ENCODE results near the gene CTAGE6.
"Not testable (repeated sequence)": the region's sequence is repeated elsewhere in the genome, so short reads cannot be mapped to it uniquely, and the experiment has no call there.

Gene CTAGE6, protein sequence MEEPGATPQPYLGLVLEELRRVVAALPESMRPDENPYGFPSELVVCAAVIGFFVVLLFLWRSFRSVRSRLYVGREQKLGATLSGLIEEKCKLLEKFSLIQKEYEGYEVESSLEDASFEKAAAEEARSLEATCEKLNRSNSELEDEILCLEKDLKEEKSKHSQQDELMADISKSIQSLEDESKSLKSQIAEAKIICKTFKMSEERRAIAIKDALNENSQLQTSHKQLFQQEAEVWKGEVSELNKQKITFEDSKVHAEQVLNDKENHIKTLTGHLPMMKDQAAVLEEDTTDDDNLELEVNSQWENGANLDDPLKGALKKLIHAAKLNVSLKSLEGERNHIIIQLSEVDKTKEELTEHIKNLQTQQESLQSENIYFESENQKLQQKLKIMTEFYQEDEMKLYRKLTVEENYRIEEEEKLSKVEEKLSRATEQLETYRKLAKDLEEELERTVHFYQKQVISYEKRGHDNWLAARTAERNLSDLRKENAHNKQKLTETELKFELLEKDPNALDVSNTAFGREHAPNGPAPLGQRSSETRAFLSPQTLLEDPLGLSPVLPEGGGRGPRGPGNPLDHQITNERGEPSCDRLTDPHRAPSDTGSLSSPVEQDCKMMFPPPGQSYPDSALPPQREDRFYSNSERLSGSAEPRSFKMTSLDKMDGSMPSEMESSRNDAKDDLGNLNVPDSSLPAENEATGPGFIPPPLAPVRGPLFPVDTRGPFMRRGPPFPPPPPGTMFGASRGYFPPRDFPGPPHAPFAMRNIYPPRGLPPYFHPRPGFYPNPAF

DNA sequence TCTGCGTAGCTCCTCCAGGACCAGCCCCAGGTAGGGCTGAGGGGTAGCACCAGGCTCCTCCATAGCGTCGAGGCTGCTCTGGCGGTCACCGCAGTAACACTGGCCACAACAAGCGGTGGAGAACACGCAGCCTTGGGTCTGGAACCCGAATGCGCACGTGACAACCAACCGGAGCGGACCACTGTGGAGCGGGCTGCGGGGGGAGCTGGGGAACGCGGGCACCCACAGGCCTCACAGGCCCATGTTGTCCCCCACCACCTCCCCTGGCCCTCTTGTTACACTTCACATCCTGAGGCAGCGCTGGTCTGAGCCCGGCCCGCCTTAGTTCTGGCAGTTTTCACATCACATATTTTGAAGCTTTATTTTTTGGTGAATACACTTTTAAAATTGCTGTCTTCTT, at the start of gene CTAGE6:
CTAGE6 (minus strand) TSS at position 101 of the 400 bp plus-strand sequence; CDS start at position 63, 38 bp downstream.
- H3K4me3 ChIP-seq (ENCODE audit: low read depth in 1 of 5, low read length in 5 of 5); H3K27ac ChIP-seq (ENCODE audit: low read depth, low read length); H3K27me3 ChIP-seq (ENCODE audit: control insufficient read depth in 5 of 5, insufficient read depth in 4 of 5, low read length in 5 of 5); H3K9ac ChIP-seq (ENCODE audit: low read length in 5 of 5); H3K9me3 ChIP-seq (ENCODE audit: control insufficient read depth in 5 of 5, low read length in 5 of 5); H3K36me3 ChIP-seq (ENCODE audit: control insufficient read depth in 5 of 5, insufficient read depth in 5 of 5, low read length in 5 of 5); H3K4me1 ChIP-seq (ENCODE audit: control insufficient read depth in 5 of 5, insufficient read depth in 5 of 5, low read length in 5 of 5): not testable (repeated sequence)

DNA sequence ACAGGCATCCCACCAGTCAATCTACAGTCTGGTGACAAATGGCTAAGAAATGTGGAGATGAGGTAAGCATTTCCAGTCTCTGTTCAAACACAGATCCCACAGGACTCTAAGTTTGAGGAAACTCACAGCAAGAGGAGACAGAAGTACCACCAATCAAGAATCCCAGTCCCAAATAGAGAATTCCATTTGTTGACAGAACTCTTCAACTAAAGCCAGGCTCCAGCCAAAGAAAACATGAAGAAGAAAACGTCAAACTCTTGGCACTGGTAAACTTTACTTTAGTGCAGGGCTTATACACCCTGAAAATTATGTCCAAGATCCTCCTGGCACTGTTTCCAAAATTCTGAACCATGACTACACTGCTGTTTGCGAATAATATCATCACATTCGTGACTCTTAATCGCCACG, 49.2 kb upstream of the CTAGE6 start:
- H3K4me3 ChIP-seq (ENCODE audit: low read depth in 1 of 5, low read length in 5 of 5); H3K36me3 ChIP-seq (ENCODE audit: control insufficient read depth in 5 of 5, insufficient read depth in 5 of 5, low read length in 5 of 5); H3K27ac ChIP-seq (ENCODE audit: low read depth, low read length); H3K27me3 ChIP-seq (ENCODE audit: control insufficient read depth in 5 of 5, insufficient read depth in 4 of 5, low read length in 5 of 5); H3K9ac ChIP-seq (ENCODE audit: low read length in 5 of 5); H3K9me3 ChIP-seq (ENCODE audit: control insufficient read depth in 5 of 5, low read length in 5 of 5); H3K4me1 ChIP-seq (ENCODE audit: control insufficient read depth in 5 of 5, insufficient read depth in 5 of 5, low read length in 5 of 5): not testable (repeated sequence)

DNA sequence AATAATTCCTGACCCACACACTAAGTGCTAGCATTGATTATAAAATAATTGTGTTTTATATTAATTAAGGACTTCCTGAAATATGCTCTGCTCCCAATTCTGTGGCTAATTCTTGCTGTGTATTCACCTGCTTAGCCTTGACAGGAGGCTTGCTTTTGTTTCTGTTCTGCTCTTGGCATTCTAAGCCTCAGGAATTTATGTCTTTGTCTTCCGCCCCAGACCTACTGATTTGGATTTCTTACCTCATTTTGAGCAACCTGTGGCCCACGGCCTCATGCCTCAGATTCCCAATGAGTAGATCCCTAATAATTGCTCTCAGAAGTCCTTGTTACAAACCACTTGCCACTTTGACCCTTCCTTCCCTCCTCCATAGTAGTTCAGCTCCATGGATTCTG, 40.4 kb upstream of the CTAGE6 start:
- not testable (repeated sequence) for H3K9me3 ChIP-seq (ENCODE audit: control insufficient read depth in 5 of 5, low read length in 5 of 5); H3K27ac ChIP-seq (ENCODE audit: low read depth, low read length); H3K27me3 ChIP-seq (ENCODE audit: control insufficient read depth in 5 of 5, insufficient read depth in 4 of 5, low read length in 5 of 5); H3K4me1 ChIP-seq (ENCODE audit: control insufficient read depth in 5 of 5, insufficient read depth in 5 of 5, low read length in 5 of 5); H3K36me3 ChIP-seq (ENCODE audit: control insufficient read depth in 5 of 5, insufficient read depth in 5 of 5, low read length in 5 of 5); H3K4me3 ChIP-seq (ENCODE audit: low read depth in 1 of 5, low read length in 5 of 5); H3K9ac ChIP-seq (ENCODE audit: low read length in 5 of 5)

DNA sequence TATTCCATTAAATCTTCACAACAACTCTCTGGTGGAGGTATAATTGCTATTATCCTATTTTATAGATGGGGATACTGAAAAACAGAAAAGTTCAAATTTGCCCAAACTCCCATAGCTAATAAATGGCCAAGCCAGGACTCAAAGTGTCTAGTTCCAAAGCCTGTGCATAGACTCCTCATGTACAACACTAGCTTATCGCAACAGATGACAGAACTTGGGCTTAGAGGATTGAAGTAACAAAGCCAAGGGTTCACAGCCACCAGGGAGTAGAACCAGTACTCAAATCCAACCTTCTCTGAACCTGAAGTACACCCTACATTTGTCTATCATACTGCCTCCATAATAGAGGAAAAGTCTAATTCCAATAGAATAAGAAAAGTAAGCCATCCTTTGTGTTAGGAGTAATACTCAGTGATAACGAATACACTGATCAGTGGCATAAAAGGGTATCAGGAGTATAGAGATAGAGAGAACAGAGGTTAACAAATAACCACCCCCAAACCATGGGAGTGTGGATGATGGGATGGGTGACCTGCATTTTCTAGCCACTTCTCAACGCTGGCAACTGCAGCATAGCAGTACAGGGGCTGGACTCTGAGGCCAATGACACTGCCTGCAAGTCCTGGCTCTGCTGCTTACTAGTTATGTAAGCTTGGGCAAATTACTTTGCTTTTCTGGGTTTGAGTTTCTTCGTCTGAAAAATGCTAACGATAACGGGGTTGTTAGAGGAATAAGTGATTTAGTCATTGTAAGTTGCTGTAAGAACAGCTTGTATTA, 39.8 kb upstream of the CTAGE6 start:
- not testable (repeated sequence) for H3K27ac ChIP-seq (ENCODE audit: low read depth, low read length)

DNA sequence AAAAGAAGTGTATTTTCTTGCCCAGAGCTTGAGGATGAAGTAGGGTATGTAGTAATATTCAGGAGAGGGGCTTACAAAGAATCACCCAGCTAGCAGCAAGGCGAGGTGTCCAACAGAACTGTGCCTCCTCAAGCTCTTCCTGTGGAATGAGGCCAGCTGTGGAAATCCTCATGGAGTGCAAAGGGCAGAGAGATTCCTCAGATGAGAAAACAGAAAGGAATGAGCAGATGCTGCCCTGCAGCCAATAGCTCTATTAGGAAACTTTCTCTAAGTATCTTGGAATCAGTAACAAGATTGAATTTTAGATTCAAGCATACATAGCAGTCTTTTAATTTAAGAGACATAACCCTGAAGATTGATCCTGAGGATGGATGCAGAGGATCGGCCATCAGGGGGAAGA, 38.2 kb upstream of the CTAGE6 start:
- H3K4me3 ChIP-seq (ENCODE audit: low read depth in 1 of 5, low read length in 5 of 5); H3K9ac ChIP-seq (ENCODE audit: low read length in 5 of 5); H3K27ac ChIP-seq (ENCODE audit: low read depth, low read length); H3K9me3 ChIP-seq (ENCODE audit: control insufficient read depth in 5 of 5, low read length in 5 of 5); H3K27me3 ChIP-seq (ENCODE audit: control insufficient read depth in 5 of 5, insufficient read depth in 4 of 5, low read length in 5 of 5); H3K36me3 ChIP-seq (ENCODE audit: control insufficient read depth in 5 of 5, insufficient read depth in 5 of 5, low read length in 5 of 5); H3K4me1 ChIP-seq (ENCODE audit: control insufficient read depth in 5 of 5, insufficient read depth in 5 of 5, low read length in 5 of 5): not testable (repeated sequence)

More for the DNA sequence above, 39.8 kb upstream of the CTAGE6 start:
- not testable (repeated sequence) for H3K9ac ChIP-seq (ENCODE audit: low read length in 5 of 5); H3K27me3 ChIP-seq (ENCODE audit: control insufficient read depth in 5 of 5, insufficient read depth in 4 of 5, low read length in 5 of 5); H3K36me3 ChIP-seq (ENCODE audit: control insufficient read depth in 5 of 5, insufficient read depth in 5 of 5, low read length in 5 of 5); H3K4me3 ChIP-seq (ENCODE audit: low read depth in 1 of 5, low read length in 5 of 5); H3K9me3 ChIP-seq (ENCODE audit: control insufficient read depth in 5 of 5, low read length in 5 of 5); H3K4me1 ChIP-seq (ENCODE audit: control insufficient read depth in 5 of 5, insufficient read depth in 5 of 5, low read length in 5 of 5)

DNA sequence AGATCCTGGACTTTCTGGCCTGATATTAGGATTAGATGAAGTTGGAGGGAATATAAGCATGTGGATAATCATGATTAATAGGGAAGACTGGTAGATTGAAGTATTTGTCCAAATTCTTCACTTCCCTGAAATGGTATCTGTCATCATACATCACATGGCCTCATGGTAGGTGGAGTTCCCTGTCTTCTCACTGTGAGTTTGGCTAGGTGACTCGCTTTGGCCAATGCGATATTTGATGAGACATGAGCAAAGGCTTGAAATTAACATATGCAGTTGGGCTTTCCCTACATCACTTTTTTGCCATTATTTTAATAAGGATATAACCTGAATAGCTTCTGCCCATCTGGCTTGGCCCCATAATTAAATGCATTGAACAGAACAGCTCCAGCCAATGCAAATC, 35.1 kb upstream of the CTAGE6 start:
- H3K27ac ChIP-seq (ENCODE audit: low read depth, low read length) = not testable (repeated sequence)

DNA sequence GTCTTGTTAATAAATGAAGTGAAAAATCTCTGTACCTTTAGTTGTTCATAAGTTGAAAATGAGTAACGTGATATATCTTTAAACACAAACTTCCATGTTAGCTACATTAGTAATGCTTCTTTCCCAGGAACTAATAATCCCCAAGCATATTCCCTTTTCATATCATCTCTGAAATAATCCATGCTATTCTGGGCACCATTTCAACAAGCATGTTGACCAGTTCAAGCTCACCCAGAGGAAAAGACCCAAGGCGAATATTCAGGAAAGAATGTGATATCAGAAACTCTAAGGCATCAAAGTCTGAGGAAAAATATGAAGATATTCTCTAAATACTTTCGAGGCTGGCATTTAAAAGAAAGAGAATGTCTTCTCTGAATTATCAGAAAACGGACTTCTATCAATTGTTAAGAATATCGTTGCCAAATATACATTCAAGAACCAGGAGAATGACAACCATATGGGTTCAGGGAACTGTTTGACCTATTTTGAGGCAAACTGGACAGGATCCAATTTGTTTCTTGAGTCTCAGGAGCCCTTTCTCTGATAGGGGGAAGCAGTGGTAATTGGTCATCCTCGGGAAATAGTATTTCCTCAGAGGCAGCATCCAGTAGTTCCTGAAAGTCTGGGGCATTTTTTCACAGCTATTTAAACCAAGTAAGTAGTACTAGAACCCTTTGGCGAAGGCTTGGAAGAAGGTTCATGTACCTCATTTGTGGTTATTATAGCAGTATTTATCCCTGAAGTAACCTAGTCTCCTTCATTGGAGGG, 28.1 kb upstream of the CTAGE6 start:
- H3K4me3 ChIP-seq (ENCODE audit: low read depth in 1 of 5, low read length in 5 of 5); H3K4me1 ChIP-seq (ENCODE audit: control insufficient read depth in 5 of 5, insufficient read depth in 5 of 5, low read length in 5 of 5); H3K9ac ChIP-seq (ENCODE audit: low read length in 5 of 5); H3K36me3 ChIP-seq (ENCODE audit: control insufficient read depth in 5 of 5, insufficient read depth in 5 of 5, low read length in 5 of 5); H3K27ac ChIP-seq (ENCODE audit: low read depth, low read length); H3K9me3 ChIP-seq (ENCODE audit: control insufficient read depth in 5 of 5, low read length in 5 of 5); H3K27me3 ChIP-seq (ENCODE audit: control insufficient read depth in 5 of 5, insufficient read depth in 4 of 5, low read length in 5 of 5): not testable (repeated sequence)

More for the DNA sequence above, 35.1 kb upstream of the CTAGE6 start:
- not testable (repeated sequence) for H3K36me3 ChIP-seq (ENCODE audit: control insufficient read depth in 5 of 5, insufficient read depth in 5 of 5, low read length in 5 of 5); H3K27me3 ChIP-seq (ENCODE audit: control insufficient read depth in 5 of 5, insufficient read depth in 4 of 5, low read length in 5 of 5); H3K9ac ChIP-seq (ENCODE audit: low read length in 5 of 5); H3K4me3 ChIP-seq (ENCODE audit: low read depth in 1 of 5, low read length in 5 of 5); H3K4me1 ChIP-seq (ENCODE audit: control insufficient read depth in 5 of 5, insufficient read depth in 5 of 5, low read length in 5 of 5); H3K9me3 ChIP-seq (ENCODE audit: control insufficient read depth in 5 of 5, low read length in 5 of 5)

DNA sequence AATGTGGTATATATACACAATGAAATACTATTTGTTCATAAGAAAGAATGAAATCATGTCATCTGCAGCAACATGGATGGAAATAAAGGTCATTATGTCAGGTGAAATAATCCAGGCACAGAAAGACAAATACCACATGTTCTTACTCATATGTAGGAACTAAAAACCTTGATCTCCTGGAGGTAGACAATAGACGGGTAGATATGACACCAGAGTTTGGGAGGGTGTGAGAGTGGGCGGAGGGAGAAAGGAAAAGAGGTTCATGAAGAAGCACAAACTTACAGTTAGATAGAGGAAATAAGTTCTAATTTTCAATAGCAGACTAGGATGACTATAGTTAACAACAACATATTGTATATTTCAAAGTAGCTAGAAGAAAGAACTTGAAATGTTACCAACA, 22.1 kb upstream of the CTAGE6 start:
- H3K9me3 ChIP-seq (ENCODE audit: control insufficient read depth in 5 of 5, low read length in 5 of 5); H3K9ac ChIP-seq (ENCODE audit: low read length in 5 of 5); H3K27me3 ChIP-seq (ENCODE audit: control insufficient read depth in 5 of 5, insufficient read depth in 4 of 5, low read length in 5 of 5); H3K4me1 ChIP-seq (ENCODE audit: control insufficient read depth in 5 of 5, insufficient read depth in 5 of 5, low read length in 5 of 5); H3K4me3 ChIP-seq (ENCODE audit: low read depth in 1 of 5, low read length in 5 of 5); H3K27ac ChIP-seq (ENCODE audit: low read depth, low read length); H3K36me3 ChIP-seq (ENCODE audit: control insufficient read depth in 5 of 5, insufficient read depth in 5 of 5, low read length in 5 of 5): not testable (repeated sequence)

DNA sequence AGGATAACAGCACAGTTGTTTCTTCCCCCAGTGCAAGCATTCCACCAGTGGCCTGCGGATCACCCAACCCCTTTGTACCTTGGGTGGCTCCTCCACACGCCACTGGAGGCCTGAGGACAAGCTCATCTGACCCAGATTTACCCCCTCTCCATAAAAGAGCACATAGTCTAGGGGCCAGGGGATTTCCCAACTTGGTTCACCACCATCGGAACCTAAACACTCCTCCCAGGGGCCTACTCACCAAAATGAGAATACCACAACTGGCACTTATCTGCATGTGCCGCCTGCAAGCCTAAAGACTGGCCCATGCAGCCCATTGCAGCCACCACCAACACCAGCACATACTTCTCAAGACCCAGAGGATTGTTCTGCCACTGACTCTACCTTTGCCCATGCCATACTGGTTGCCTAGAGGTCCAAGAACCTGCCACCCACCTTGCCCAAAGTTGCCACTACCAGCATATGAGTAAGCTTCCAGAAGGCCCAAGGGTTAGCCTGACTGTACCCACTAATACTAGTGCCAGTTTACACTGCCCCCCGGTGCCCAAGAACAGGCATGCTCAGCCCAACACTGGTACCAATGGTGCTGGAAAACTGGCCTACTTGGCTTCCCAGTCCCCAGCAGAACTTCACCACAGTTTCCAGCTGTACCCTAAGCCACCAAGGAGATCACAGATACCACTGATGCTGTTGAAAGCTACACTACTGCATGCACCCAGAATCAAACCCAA, 15.4 kb upstream of the CTAGE6 start:
- not testable (repeated sequence) for H3K27ac ChIP-seq (ENCODE audit: low read depth, low read length); H3K9me3 ChIP-seq (ENCODE audit: control insufficient read depth in 5 of 5, low read length in 5 of 5); H3K4me3 ChIP-seq (ENCODE audit: low read depth in 1 of 5, low read length in 5 of 5); H3K36me3 ChIP-seq (ENCODE audit: control insufficient read depth in 5 of 5, insufficient read depth in 5 of 5, low read length in 5 of 5); H3K4me1 ChIP-seq (ENCODE audit: control insufficient read depth in 5 of 5, insufficient read depth in 5 of 5, low read length in 5 of 5); H3K27me3 ChIP-seq (ENCODE audit: control insufficient read depth in 5 of 5, insufficient read depth in 4 of 5, low read length in 5 of 5); H3K9ac ChIP-seq (ENCODE audit: low read length in 5 of 5)

Measured in subcutaneous abdominal adipose tissue (tissue), 5 donors.